ENCODE measurements around the gene FBN1.

GRCh38 chr15:48451736-48452135 is 193.8 kb downstream of the FBN1 start:
- TF ChIP-seq POLR2A (IDR thresholded peaks at IDR 0.05), result no peak
- TF ChIP-seq, protein P1, sequence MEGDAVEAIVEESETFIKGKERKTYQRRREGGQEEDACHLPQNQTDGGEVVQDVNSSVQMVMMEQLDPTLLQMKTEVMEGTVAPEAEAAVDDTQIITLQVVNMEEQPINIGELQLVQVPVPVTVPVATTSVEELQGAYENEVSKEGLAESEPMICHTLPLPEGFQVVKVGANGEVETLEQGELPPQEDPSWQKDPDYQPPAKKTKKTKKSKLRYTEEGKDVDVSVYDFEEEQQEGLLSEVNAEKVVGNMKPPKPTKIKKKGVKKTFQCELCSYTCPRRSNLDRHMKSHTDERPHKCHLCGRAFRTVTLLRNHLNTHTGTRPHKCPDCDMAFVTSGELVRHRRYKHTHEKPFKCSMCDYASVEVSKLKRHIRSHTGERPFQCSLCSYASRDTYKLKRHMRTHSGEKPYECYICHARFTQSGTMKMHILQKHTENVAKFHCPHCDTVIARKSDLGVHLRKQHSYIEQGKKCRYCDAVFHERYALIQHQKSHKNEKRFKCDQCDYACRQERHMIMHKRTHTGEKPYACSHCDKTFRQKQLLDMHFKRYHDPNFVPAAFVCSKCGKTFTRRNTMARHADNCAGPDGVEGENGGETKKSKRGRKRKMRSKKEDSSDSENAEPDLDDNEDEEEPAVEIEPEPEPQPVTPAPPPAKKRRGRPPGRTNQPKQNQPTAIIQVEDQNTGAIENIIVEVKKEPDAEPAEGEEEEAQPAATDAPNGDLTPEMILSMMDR (IDR thresholded peaks at IDR 0.05), result no peak

All from esophagus squamous epithelium (tissue), 4 donors.